Omental fat pad (tissue), 4 donors: ENCODE data around the gene MYO1F. TPM values are rescaled to one million over a fixed set of nuclear protein-coding genes. Genes with fewer than 3 reads are reported as not detected.

Experiments used
- ATAC-seq: fragments of 150-250 bp; one replicate; pipeline ENCODE4 v1.9.1; 2016; ENCODE audit warnings: mild to moderate bottlenecking, moderate library complexity; ENCODE audit not compliant: low FRiP score
- DNase-seq: peaks from one replicate; pipeline ENCODE4 v3.0.0-alpha.2; 2019; ENCODE audit warnings: low spot score
- CTCF ChIP-seq, 3 donors: fragments of 450-650 bp; IDR thresholded peaks; one replicate each; pipeline ENCODE4 v1.5.1; 2016 to 2017; ENCODE audit warnings: antibody characterized with exemption in 3 of 3, mild to moderate bottlenecking in 3 of 3, moderate library complexity in 2 of 3
- total RNA-seq, 4 donors: library from RNA; depleted of rRNA; stranded (reverse); fragments of >200 nt; gene quantifications; one replicate each; pipeline ENCODE4 v1.1.0, GENCODE V29; 2016

The MYO1F gene
- total RNA-seq, 4 donors from 2014 or later = 13.9 to 86.7 (median 39.9) TPM

GRCh38 chr19:8481201-8481600, 96.0 kb downstream of the MYO1F start:
- TF ChIP-seq CTCF (IDR thresholded peaks at IDR 0.05) = no peak
- ATAC-seq (no peak), DNase-seq (no peak)

- TF ChIP-seq CTCF (IDR thresholded peaks at IDR 0.05) = no peak
- ATAC-seq = no peak
Observed at GRCh38 chr19:8478598-8478997, 98.6 kb downstream of the MYO1F start.

GRCh38 chr19:8477889-8478288, 99.4 kb downstream of the MYO1F start:
- ATAC-seq (no peak), DNase-seq (no peak)
- no peak for TF ChIP-seq CTCF (IDR thresholded peaks at IDR 0.05)

More at GRCh38 chr19:8478598-8478997, 98.6 kb downstream of the MYO1F start:
- no peak for DNase-seq

- ATAC-seq (no peak), DNase-seq (no peak)
- no peak for TF ChIP-seq CTCF (IDR thresholded peaks at IDR 0.05)
Observed at GRCh38 chr19:8476524-8476923, 100.7 kb downstream of the MYO1F start.

GRCh38 chr19:8475005-8475404, 102.2 kb downstream of the MYO1F start:
- ATAC-seq (no peak), DNase-seq (no peak)
- no peak for TF ChIP-seq CTCF (IDR thresholded peaks at IDR 0.05)

GRCh38 chr19:8473648-8474476, 103.4 kb downstream of the MYO1F start:
- TF ChIP-seq CTCF (IDR thresholded peaks at IDR 0.05) = no peak
- no peak for DNase-seq
- no peak for ATAC-seq

Other genes starting within 250 kb of the MYO1F start
- gene KANK3, start 234.2 kb downstream of the MYO1F start, total RNA-seq = 10 to 100 TPM in 3 of 4 donors, 1 to 10 TPM in 1; 7.1 to 48.7 (median 18.9) TPM
- 100 to 1,000 TPM in 3 of 4 donors, 10 to 100 TPM in 1; 62.6 to 405 (median 250) TPM for gene ANGPTL4, start 213.3 kb downstream of the MYO1F start, total RNA-seq
- gene RAB11B, start 187.1 kb downstream of the MYO1F start, total RNA-seq = 10 to 100 TPM; 31.6 to 55.6 (median 41.2) TPM
- gene MARCHF2, start 164.1 kb downstream of the MYO1F start, total RNA-seq = 100 to 1,000 TPM; 167 to 296 (median 203) TPM
- 100 to 1,000 TPM in 3 of 4 donors, 10 to 100 TPM in 1; 80.4 to 158 (median 111) TPM for gene HNRNPM, start 132.5 kb downstream of the MYO1F start, total RNA-seq
- 1 to 10 TPM in 3 of 4 donors, under 1 TPM in 1; 0.56 to 4.6 (median 1.9) TPM for gene PRAM1, start 74.8 kb downstream of the MYO1F start, total RNA-seq
- 1 to 10 TPM; 4.6 to 7.8 (median 7.4) TPM for gene ZNF414, start 63.3 kb downstream of the MYO1F start, total RNA-seq
- 10 to 100 TPM; 16.7 to 46.7 (median 22.5) TPM for gene ADAMTS10, start 33.3 kb upstream of the MYO1F start, total RNA-seq
- gene NFILZ, start 53.2 kb upstream of the MYO1F start, total RNA-seq = not detected
- gene ACTL9, start 121.4 kb upstream of the MYO1F start, total RNA-seq = not detected
- not detected for gene OR2Z1, start 144.2 kb upstream of the MYO1F start, total RNA-seq